ENCODE measurements around the gene AMACR. TPM values are rescaled to one million over a fixed set of nuclear protein-coding genes. Genes with fewer than 3 reads are reported as not detected.

AMACR gene
- total and polyA plus RNA-seq, 2 experiments from 2014 or later = 6.7 to 12.6 TPM

GRCh38 chr5:34051374-34051980 lies 43.6 kb upstream of the AMACR start (continued):
- TF ChIP-seq ZNF462 (CRISPR knock-in tag; IDR thresholded peaks at IDR 0.05) = no peak

GRCh38 chr5:34047774-34048572 lies 40.1 kb upstream of the AMACR start:
- no peak overlapping the region for H3K4me3 ChIP-seq
- DNase-seq (ENCODE audit: low spot score) (no peak), ATAC-seq (no peak)
- Mint-ChIP-seq H3K4me3 (no peak overlapping the region), H3K9me3 (no peaks in the 10 kb centered on the region), H3K36me3 (ENCODE audit: low read depth) (no peaks in the 10 kb centered on the region), H3K27ac (no peak overlapping the region), H3K4me1 (peaks cover 3% of the 10 kb centered on the region; the same call in 1 of the 3 replicates), H3K27me3 (ENCODE audit: insufficient read depth, low read depth, poor library complexity) (no peaks in the 10 kb centered on the region)
- H2AFZ ChIP-seq = no peak overlapping the region
- H3K4me2 ChIP-seq = no peak overlapping the region
- TF ChIP-seq JUNB (IDR thresholded peaks at IDR 0.05; ENCODE audit: unreplicated experiment) (no peak), POLR2AphosphoS5 (IDR thresholded peaks at IDR 0.05; ENCODE audit: low read depth) (no peak), CREB1 (CRISPR knock-in tag; IDR thresholded peaks at IDR 0.05; ENCODE audit: low read depth) (no peak), ETS1 (IDR thresholded peaks at IDR 0.05) (no peak), EZH2 (IDR thresholded peaks at IDR 0.05; ENCODE audit: low read depth, unreplicated experiment) (no peak), STAT1 (IDR thresholded peaks at IDR 0.05; ENCODE audit: unreplicated experiment) (no peak), ZNF114 (CRISPR knock-in tag; IDR thresholded peaks at IDR 0.05) (no peak), EZH2phosphoT487 (IDR thresholded peaks at IDR 0.05; ENCODE audit: unreplicated experiment) (no peak)
- H4K20me1 ChIP-seq (replicated peaks; ENCODE audit: insufficient read depth) = no peaks in the 10 kb centered on the region
- H3K4me1 ChIP-seq (ENCODE audit: insufficient read depth) = no peaks in the 10 kb centered on the region
- H3K36me3 ChIP-seq (ENCODE audit: insufficient read depth) = peaks cover 13% of the 10 kb centered on the region; the same call in 1 of the 2 replicates
- no peaks in the 10 kb centered on the region for H3K79me2 ChIP-seq (replicated peaks; ENCODE audit: insufficient read depth)
- no peaks in the 10 kb centered on the region for H3K27me3 ChIP-seq (ENCODE audit: insufficient read depth)
- H3K27ac ChIP-seq (ENCODE audit: low read depth) = no peak overlapping the region
- peaks cover 8% of the 10 kb centered on the region; the same call in 1 of the 2 replicates for H3K9me2 ChIP-seq (ENCODE audit: insufficient read depth)
- no peaks in the 10 kb centered on the region for H3F3A ChIP-seq (replicated peaks; ENCODE audit: low read depth)
